ENCODE data around the gene DYRK3. TPM values are rescaled to one million over a fixed set of nuclear protein-coding genes. Genes with fewer than 3 reads are reported as not detected.
"Not testable (repeated sequence)": the region's sequence is repeated elsewhere in the genome, so short reads cannot be mapped to it uniquely, and the experiment has no call there.

Gene DYRK3
- total RNA-seq, 2 experiments from 2014 or later: 9.8 to 10.9 TPM

DNA sequence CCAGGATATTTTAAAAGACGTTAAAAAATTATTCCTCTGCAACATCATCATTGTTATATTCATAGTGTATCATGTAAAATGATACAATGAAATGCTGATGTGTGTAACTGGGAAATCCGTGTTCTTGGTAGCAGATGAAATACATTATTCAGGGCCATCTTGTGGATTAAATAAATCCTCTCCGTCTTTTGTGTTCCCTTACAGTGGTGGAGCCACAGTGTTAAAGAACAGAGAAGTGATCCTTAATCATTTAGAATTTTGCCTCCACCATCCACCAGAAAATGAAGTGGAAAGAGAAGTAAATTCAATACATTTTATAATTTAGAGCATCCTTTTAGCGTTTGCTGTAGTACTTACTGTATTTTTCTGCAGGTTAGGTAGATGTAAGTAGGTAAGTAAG is 1.3 kb downstream of the DYRK3 start:
- CTCF ChIA-PET (ENCODE audit: unreplicated experiment): interaction anchor here (4.6 kb wide), 1 partner anchor 27 kb away, joined by 72 read pairs; no protein-coding TSS in a partner anchor
- POLR2A ChIA-PET: interaction anchor here (1.3 to 2.7 kb wide), 4 partner anchors 12 to 28 kb away, joined by 4 to 31 read pairs (median 8); no protein-coding TSS in a partner anchor
- no TSS peak for BruUV-seq (replicated peaks)

DNA sequence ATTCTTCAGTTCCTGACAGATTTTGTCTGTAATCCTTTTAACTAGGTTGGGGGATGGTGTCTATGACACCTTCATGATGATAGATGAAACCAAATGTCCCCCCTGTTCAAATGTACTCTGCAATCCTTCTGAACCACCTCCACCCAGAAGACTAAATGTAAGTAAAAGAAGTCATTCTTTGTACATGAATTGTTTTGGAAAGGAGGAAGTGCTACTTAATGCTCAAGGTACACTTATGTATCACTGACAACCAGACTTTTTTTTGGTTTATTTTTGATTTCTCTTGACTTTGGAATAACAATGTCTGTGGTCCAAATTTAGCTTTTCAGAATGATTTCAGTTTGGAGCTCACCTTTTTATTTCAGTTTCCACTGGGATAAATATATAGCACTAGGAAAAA is 2.3 kb downstream of the DYRK3 start:
- peak overlapping the region; percentile 93 for H3K4me2 ChIP-seq (ENCODE audit: low read length)
- H2AFZ ChIP-seq (ENCODE audit: low read length): peak overlapping the region; percentile 0; the same call in 1 of the 2 replicates
- ChIA-PET CTCF (ENCODE audit: unreplicated experiment) (no interaction called here), POLR2A (interaction anchor here (0.6 to 2.1 kb wide), 6 partner anchors 11 to 819 kb away, joined by 3 to 8 read pairs (median 4); no protein-coding TSS in a partner anchor)
- no peaks in the 10 kb centered on the region; the same call in 1 of the 2 replicates for H4K20me1 ChIP-seq (ENCODE audit: insufficient read depth, low read length)
- peaks cover 14% of the 10 kb centered on the region; the same call in 1 of the 2 replicates for H3K79me2 ChIP-seq (ENCODE audit: insufficient read depth, low read depth, low read length)
- peaks cover 10% of the 10 kb centered on the region for H3K36me3 ChIP-seq (ENCODE audit: insufficient read depth, low read length)
- no TSS peak for BruUV-seq (replicated peaks)
- intact Hi-C loops (cut with micrococcal nuclease; ENCODE audit: unreplicated experiment): no loop called here
- TF ChIP-seq EZH2phosphoT487 (IDR thresholded peaks at IDR 0.05; ENCODE audit: borderline replicate concordance, low read depth, low read length): no peak
- TF ChIP-seq, protein P1, sequence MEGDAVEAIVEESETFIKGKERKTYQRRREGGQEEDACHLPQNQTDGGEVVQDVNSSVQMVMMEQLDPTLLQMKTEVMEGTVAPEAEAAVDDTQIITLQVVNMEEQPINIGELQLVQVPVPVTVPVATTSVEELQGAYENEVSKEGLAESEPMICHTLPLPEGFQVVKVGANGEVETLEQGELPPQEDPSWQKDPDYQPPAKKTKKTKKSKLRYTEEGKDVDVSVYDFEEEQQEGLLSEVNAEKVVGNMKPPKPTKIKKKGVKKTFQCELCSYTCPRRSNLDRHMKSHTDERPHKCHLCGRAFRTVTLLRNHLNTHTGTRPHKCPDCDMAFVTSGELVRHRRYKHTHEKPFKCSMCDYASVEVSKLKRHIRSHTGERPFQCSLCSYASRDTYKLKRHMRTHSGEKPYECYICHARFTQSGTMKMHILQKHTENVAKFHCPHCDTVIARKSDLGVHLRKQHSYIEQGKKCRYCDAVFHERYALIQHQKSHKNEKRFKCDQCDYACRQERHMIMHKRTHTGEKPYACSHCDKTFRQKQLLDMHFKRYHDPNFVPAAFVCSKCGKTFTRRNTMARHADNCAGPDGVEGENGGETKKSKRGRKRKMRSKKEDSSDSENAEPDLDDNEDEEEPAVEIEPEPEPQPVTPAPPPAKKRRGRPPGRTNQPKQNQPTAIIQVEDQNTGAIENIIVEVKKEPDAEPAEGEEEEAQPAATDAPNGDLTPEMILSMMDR (conservative IDR thresholded peaks at IDR 0.05; ENCODE audit: low read length): no peak
- H3K4me3 ChIP-seq (ENCODE audit: low read depth, low read length, poor library complexity, severe bottlenecking): peak overlapping the region; percentile 83
- H3K4me1 ChIP-seq (ENCODE audit: insufficient read depth, low read length, poor library complexity, severe bottlenecking): peaks cover 33% of the 10 kb centered on the region
- no peaks in the 10 kb centered on the region for H3K9me3 ChIP-seq (ENCODE audit: low read length)
- peak overlapping the region; percentile 20 for H3K27ac ChIP-seq (ENCODE audit: low read depth, low read length, poor library complexity, severe bottlenecking)
- peak; percentile 18 for DNase-seq (ENCODE audit: low spot score)
- H3K9me2 ChIP-seq (ENCODE audit: insufficient read depth, low read length): no peaks in the 10 kb centered on the region

More for the DNA sequence above, 1.3 kb downstream of the DYRK3 start:
- no peaks in the 10 kb centered on the region; the same call in 1 of the 2 replicates for H4K20me1 ChIP-seq (ENCODE audit: insufficient read depth, low read length)
- H2AFZ ChIP-seq (ENCODE audit: low read length): no peak overlapping the region; the same call in 1 of the 2 replicates
- no peak overlapping the region for H3K27ac ChIP-seq (ENCODE audit: low read depth, low read length, poor library complexity, severe bottlenecking)
- H3K9me2 ChIP-seq (ENCODE audit: insufficient read depth, low read length): no peaks in the 10 kb centered on the region
- no peaks in the 10 kb centered on the region for H3K9me3 ChIP-seq (ENCODE audit: low read length)
- DNase-seq (ENCODE audit: low spot score): no peak
- peak overlapping the region; percentile 93 for H3K4me2 ChIP-seq (ENCODE audit: low read length)
- peaks cover 14% of the 10 kb centered on the region; the same call in 1 of the 2 replicates for H3K79me2 ChIP-seq (ENCODE audit: insufficient read depth, low read depth, low read length)
- TF ChIP-seq, protein P1 (conservative IDR thresholded peaks at IDR 0.05; ENCODE audit: low read length): no peak
- TF ChIP-seq EZH2phosphoT487 (IDR thresholded peaks at IDR 0.05; ENCODE audit: borderline replicate concordance, low read depth, low read length): no peak
- peak overlapping the region; percentile 83 for H3K4me3 ChIP-seq (ENCODE audit: low read depth, low read length, poor library complexity, severe bottlenecking)
- intact Hi-C loops (cut with micrococcal nuclease; ENCODE audit: unreplicated experiment): no loop called here
- H3K4me1 ChIP-seq (ENCODE audit: insufficient read depth, low read length, poor library complexity, severe bottlenecking): peaks cover 33% of the 10 kb centered on the region
- H3K36me3 ChIP-seq (ENCODE audit: insufficient read depth, low read length): peaks cover 10% of the 10 kb centered on the region

DNA sequence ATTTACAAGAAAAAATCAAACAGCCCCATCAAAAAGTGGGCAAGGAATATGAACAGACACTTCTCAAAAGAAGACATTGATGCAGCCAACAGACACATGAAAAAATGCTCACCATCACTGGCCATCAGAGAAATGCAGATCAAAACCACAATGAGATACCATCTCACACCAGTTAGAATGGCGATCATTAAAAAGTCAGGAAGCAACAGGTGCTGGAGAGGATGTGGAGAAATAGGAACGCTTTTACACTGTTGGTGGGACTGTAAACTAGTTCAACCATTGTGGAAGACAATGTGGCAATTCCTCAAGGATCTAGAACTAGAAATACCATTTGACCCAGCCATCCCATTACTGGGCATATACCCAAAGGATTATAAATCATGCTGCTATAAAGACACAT is 6.7 kb downstream of the DYRK3 start:
- H3K4me1 ChIP-seq (ENCODE audit: insufficient read depth, low read length, poor library complexity, severe bottlenecking); DNase-seq (ENCODE audit: low spot score); H3K9me3 ChIP-seq (ENCODE audit: low read length); H2AFZ ChIP-seq (ENCODE audit: low read length); POLR2A ChIA-PET; H3K27ac ChIP-seq (ENCODE audit: low read depth, low read length, poor library complexity, severe bottlenecking); H3K4me2 ChIP-seq (ENCODE audit: low read length); CTCF ChIA-PET (ENCODE audit: unreplicated experiment); H3K79me2 ChIP-seq (ENCODE audit: insufficient read depth, low read depth, low read length); BruUV-seq (replicated peaks); intact Hi-C loops (cut with micrococcal nuclease; ENCODE audit: unreplicated experiment); H3K9me2 ChIP-seq (ENCODE audit: insufficient read depth, low read length); H4K20me1 ChIP-seq (ENCODE audit: insufficient read depth, low read length); H3K4me3 ChIP-seq (ENCODE audit: low read depth, low read length, poor library complexity, severe bottlenecking): not testable (repeated sequence)
- peaks cover 11% of the 10 kb centered on the region for H3K36me3 ChIP-seq (ENCODE audit: insufficient read depth, low read length)

Data from OCI-LY7 (cell line).